ENCODE results near the gene RPS18. TPM values are rescaled to one million over a fixed set of nuclear protein-coding genes. Genes with fewer than 3 reads are reported as not detected.

RPS18 gene
- total and polyA plus RNA-seq, 2 of the 13 experiments (the other 11 are each of a cell fraction or from before 2014, with no cell fraction given): 3,896 to 5,806 TPM

DNA sequence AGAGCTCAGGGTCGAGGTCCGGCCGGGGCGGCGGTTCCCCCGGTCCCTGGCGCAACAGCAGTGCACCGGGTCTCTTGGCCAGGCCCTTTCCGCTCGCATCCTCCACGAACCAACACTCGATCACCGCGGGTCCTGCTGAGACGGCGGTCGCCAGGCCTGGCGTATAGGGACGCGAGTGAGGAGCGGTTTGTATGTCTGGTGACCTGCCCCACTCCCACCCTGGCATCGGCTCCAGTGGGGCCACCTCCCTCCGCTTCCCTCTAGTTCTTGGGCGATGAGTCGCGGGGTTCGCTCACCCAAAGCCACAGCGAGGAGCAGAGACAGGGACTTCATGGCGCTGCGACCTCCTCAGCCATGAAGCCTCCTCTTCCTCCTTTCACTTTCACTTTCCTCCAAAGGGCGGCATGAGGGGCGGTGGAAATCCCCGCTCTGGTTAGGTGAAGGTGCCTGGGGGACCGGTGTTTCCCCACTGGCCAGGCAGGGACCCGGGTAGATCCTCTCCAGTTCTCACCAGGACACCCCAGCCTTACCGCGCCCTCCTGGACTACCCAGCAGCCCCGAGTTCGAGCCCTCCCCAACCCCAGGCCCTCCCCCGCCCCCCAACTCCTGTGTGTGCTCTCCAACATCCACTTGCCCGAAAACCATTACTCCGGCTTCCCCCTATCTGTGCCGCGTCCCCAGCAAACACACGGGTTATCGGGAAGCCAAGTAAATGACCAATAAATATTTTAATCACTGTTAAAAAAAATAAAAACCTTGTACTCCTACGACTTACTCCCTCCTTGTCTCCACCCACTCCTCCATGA, 42.0 kb downstream of the RPS18 start, which contains the start of gene TAPBP (continued):
- TF ChIP-seq LCORL (IDR thresholded peaks at IDR 0.05): no peak
- TF ChIP-seq LCORL (CRISPR knock-in tag; IDR thresholded peaks at IDR 0.05): 0 out of 2 replicates have a peak, but pooled peaks have one; percentile 11
- TF ChIP-seq, protein P1, sequence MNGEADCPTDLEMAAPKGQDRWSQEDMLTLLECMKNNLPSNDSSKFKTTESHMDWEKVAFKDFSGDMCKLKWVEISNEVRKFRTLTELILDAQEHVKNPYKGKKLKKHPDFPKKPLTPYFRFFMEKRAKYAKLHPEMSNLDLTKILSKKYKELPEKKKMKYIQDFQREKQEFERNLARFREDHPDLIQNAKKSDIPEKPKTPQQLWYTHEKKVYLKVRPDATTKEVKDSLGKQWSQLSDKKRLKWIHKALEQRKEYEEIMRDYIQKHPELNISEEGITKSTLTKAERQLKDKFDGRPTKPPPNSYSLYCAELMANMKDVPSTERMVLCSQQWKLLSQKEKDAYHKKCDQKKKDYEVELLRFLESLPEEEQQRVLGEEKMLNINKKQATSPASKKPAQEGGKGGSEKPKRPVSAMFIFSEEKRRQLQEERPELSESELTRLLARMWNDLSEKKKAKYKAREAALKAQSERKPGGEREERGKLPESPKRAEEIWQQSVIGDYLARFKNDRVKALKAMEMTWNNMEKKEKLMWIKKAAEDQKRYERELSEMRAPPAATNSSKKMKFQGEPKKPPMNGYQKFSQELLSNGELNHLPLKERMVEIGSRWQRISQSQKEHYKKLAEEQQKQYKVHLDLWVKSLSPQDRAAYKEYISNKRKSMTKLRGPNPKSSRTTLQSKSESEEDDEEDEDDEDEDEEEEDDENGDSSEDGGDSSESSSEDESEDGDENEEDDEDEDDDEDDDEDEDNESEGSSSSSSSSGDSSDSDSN (CRISPR knock-in tag; IDR thresholded peaks at IDR 0.05): peak; percentile 95
- TF ChIP-seq ZC3H4 (CRISPR knock-in tag; IDR thresholded peaks at IDR 0.05; ENCODE audit: borderline replicate concordance): peak; percentile 76; the same call in 1 of the 2 replicates
- TF ChIP-seq ZSCAN30 (CRISPR knock-in tag; IDR thresholded peaks at IDR 0.05): no peak
- TF ChIP-seq ZNF776 (CRISPR knock-in tag; IDR thresholded peaks at IDR 0.05): peak; percentile 28; the same call in 1 of the 2 replicates
- peak; percentile 65; the same call in 1 of the 2 replicates for TF ChIP-seq ZNF225 (CRISPR knock-in tag; IDR thresholded peaks at IDR 0.05)
- peak; percentile 11; the same call in 1 of the 2 replicates for TF ChIP-seq FOXK1 (CRISPR knock-in tag; IDR thresholded peaks at IDR 0.05; ENCODE audit: borderline replicate concordance, low read depth)
- no peak for TF ChIP-seq ZNF263 (CRISPR knock-in tag; IDR thresholded peaks at IDR 0.05)
- TF ChIP-seq, protein P2, sequence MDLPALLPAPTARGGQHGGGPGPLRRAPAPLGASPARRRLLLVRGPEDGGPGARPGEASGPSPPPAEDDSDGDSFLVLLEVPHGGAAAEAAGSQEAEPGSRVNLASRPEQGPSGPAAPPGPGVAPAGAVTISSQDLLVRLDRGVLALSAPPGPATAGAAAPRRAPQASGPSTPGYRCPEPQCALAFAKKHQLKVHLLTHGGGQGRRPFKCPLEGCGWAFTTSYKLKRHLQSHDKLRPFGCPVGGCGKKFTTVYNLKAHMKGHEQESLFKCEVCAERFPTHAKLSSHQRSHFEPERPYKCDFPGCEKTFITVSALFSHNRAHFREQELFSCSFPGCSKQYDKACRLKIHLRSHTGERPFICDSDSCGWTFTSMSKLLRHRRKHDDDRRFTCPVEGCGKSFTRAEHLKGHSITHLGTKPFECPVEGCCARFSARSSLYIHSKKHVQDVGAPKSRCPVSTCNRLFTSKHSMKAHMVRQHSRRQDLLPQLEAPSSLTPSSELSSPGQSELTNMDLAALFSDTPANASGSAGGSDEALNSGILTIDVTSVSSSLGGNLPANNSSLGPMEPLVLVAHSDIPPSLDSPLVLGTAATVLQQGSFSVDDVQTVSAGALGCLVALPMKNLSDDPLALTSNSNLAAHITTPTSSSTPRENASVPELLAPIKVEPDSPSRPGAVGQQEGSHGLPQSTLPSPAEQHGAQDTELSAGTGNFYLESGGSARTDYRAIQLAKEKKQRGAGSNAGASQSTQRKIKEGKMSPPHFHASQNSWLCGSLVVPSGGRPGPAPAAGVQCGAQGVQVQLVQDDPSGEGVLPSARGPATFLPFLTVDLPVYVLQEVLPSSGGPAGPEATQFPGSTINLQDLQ (CRISPR knock-in tag; IDR thresholded peaks at IDR 0.05): peak; percentile 80; the same call in 1 of the 2 replicates
- 0 out of 2 replicates have a peak, but pooled peaks have one; percentile 31 for TF ChIP-seq GTF2F1 (IDR thresholded peaks at IDR 0.05; ENCODE audit: low read length)
- TF ChIP-seq TEAD3 (CRISPR knock-in tag; optimal IDR thresholded peaks at IDR 0.05; ENCODE audit: borderline replicate concordance): peak; percentile 59
- peak; percentile 22; the same call in 1 of the 2 replicates for TF ChIP-seq SIN3A (IDR thresholded peaks at IDR 0.05; ENCODE audit: borderline replicate concordance, low read depth, low read length)
- peak; percentile 22; the same call in 1 of the 2 replicates for TF ChIP-seq HMG20A (CRISPR knock-in tag; IDR thresholded peaks at IDR 0.05; ENCODE audit: borderline replicate concordance)
- TF ChIP-seq, protein P3, sequence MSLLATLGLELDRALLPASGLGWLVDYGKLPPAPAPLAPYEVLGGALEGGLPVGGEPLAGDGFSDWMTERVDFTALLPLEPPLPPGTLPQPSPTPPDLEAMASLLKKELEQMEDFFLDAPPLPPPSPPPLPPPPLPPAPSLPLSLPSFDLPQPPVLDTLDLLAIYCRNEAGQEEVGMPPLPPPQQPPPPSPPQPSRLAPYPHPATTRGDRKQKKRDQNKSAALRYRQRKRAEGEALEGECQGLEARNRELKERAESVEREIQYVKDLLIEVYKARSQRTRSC (CRISPR knock-in tag; IDR thresholded peaks at IDR 0.05; ENCODE audit: low read depth): no peak; the same call in 1 of the 2 replicates
- peak; percentile 52 for TF ChIP-seq SRSF1 (optimal IDR thresholded peaks at IDR 0.05; ENCODE audit: low read depth, low read length)
- no peak for TF ChIP-seq CCAR2 (optimal IDR thresholded peaks at IDR 0.05; ENCODE audit: low read depth, low read length)
- TF ChIP-seq ZNF552 (CRISPR knock-in tag; IDR thresholded peaks at IDR 0.05; ENCODE audit: borderline replicate concordance): peak; percentile 45; the same call in 1 of the 2 replicates
- TF ChIP-seq, protein P4, sequence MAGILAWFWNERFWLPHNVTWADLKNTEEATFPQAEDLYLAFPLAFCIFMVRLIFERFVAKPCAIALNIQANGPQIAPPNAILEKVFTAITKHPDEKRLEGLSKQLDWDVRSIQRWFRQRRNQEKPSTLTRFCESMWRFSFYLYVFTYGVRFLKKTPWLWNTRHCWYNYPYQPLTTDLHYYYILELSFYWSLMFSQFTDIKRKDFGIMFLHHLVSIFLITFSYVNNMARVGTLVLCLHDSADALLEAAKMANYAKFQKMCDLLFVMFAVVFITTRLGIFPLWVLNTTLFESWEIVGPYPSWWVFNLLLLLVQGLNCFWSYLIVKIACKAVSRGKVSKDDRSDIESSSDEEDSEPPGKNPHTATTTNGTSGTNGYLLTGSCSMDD (CRISPR knock-in tag; IDR thresholded peaks at IDR 0.05): 0 out of 2 replicates have a peak, but pooled peaks have one; percentile 48
- no peak for TF ChIP-seq GATA4 (IDR thresholded peaks at IDR 0.05; ENCODE audit: borderline replicate concordance, low read depth)
- peak; percentile 54; the same call in 1 of the 2 replicates for TF ChIP-seq KDM4B (CRISPR knock-in tag; IDR thresholded peaks at IDR 0.05)
- peak; percentile 54; the same call in 1 of the 2 replicates for TF ChIP-seq FOXA3 (CRISPR knock-in tag; IDR thresholded peaks at IDR 0.05)
- TF ChIP-seq ZBTB7A (CRISPR knock-in tag; IDR thresholded peaks at IDR 0.05): peak; percentile 36; the same call in 1 of the 2 replicates

Data from HepG2 (cell line).